A673 (cell line): ENCODE data around the gene ABR. TPM values are rescaled to one million over a fixed set of nuclear protein-coding genes. Genes with fewer than 3 reads are reported as not detected.

Experiments
- BruUV-seq: library from RNA; stranded (reverse); fragments of 400-500 nt; replicated peaks from 2 replicates; lab custom pipeline; 2021; lab: Mats Ljungman, UMichigan
- CTCF ChIA-PET: fragments of 300-600 bp; sonication (Branson Sonifier 250); formaldehyde crosslinking; loops from one replicate; lab custom pipeline; 2022; ENCODE audit warnings: antibody characterized with exemption; lab: Charles Lee
- POLR2A ChIA-PET: fragments of 300-600 bp; sonication (Branson Sonifier 250); formaldehyde crosslinking; loops from one replicate; lab custom pipeline; 2022; ENCODE audit warnings: antibody characterized with exemption; ENCODE audit not compliant: low non-redundant PET; lab: Charles Lee
- DNase-seq: peaks from one replicate; pipeline ENCODE4 v3.0.0-alpha.2; 2015; ENCODE audit warnings: low spot score
- H3K27ac ChIP-seq: fragments of 200-600 bp; sonication (generic); 2 replicates; pipeline ENCODE4 v1.5.1; 2016; ENCODE audit warnings: mixed run types, low read depth, mild to moderate bottlenecking, mixed read lengths, antibody characterized with exemption, low read length; ENCODE audit not compliant: poor library complexity, severe bottlenecking
- H3K27me3 ChIP-seq: fragments of 200-600 bp; sonication (generic); replicated peaks from 2 replicates; pipeline ENCODE4 v1.6.1; 2017; ENCODE audit warnings: mixed run types, low read depth, mild to moderate bottlenecking, mixed read lengths, antibody characterized with exemption, low read length; ENCODE audit not compliant: insufficient read depth, poor library complexity
- H3K36me3 ChIP-seq: fragments of 200-600 bp; sonication (generic); 2 replicates; pipeline ENCODE4 v1.6.1; 2016; ENCODE audit warnings: mixed run types, mild to moderate bottlenecking, mixed read lengths, antibody characterized with exemption, low read length; ENCODE audit not compliant: insufficient read depth, poor library complexity, severe bottlenecking
- H3K4me1 ChIP-seq: fragments of 200-600 bp; sonication (generic); 2 replicates; pipeline ENCODE4 v1.6.1; 2017; ENCODE audit warnings: mixed run types, mild to moderate bottlenecking, mixed read lengths, antibody characterized with exemption, low read length; ENCODE audit not compliant: insufficient read depth, poor library complexity, severe bottlenecking
- H3K4me3 ChIP-seq: fragments of 200-600 bp; sonication (generic); 2 replicates; pipeline ENCODE4 v1.5.1; 2016; ENCODE audit warnings: low read depth, mixed run types, mild to moderate bottlenecking, mixed read lengths, low read length; ENCODE audit not compliant: poor library complexity, severe bottlenecking
- H3K9me3 ChIP-seq: fragments of 200-600 bp; sonication (generic); 2 replicates; pipeline ENCODE4 v1.6.1; 2016; ENCODE audit warnings: mixed run types, low read depth, mild to moderate bottlenecking, mixed read lengths, antibody characterized with exemption, low read length; ENCODE audit not compliant: poor library complexity, severe bottlenecking
- EZH2 ChIP-seq: fragments of 200-600 bp; sonication (generic); IDR thresholded peaks from 2 replicates; pipeline ENCODE4 v1.6.1; 2017; ENCODE audit warnings: borderline replicate concordance, low read depth, mild to moderate bottlenecking, mixed read lengths, antibody characterized with exemption, low read length; ENCODE audit not compliant: poor library complexity, severe bottlenecking
- intact Hi-C: fragments of 100-400 bp; cut with micrococcal nuclease; formaldehyde crosslinking; loops from one replicate; pipeline ENCODE4 v1.10.0; 2022; ENCODE audit not compliant: unreplicated experiment
- total RNA-seq: library from RNA; stranded (reverse); gene quantifications from 2 replicates; pipeline ENCODE4 v1.2.3, GENCODE V29; 2021
- TF ChIP-seq, protein P1 (sequence below): fragments of 300-800, 200-600 bp; sonication (generic); conservative IDR thresholded peaks from 2 replicates; pipeline ENCODE4 v1.5.1; 2017; ENCODE audit warnings: low read depth, mild to moderate bottlenecking, antibody characterized with exemption, low read length, moderate library complexity, mixed read lengths

The ABR gene
- total RNA-seq, 1 experiment from 2014 or later: 47.6 TPM

DNA sequence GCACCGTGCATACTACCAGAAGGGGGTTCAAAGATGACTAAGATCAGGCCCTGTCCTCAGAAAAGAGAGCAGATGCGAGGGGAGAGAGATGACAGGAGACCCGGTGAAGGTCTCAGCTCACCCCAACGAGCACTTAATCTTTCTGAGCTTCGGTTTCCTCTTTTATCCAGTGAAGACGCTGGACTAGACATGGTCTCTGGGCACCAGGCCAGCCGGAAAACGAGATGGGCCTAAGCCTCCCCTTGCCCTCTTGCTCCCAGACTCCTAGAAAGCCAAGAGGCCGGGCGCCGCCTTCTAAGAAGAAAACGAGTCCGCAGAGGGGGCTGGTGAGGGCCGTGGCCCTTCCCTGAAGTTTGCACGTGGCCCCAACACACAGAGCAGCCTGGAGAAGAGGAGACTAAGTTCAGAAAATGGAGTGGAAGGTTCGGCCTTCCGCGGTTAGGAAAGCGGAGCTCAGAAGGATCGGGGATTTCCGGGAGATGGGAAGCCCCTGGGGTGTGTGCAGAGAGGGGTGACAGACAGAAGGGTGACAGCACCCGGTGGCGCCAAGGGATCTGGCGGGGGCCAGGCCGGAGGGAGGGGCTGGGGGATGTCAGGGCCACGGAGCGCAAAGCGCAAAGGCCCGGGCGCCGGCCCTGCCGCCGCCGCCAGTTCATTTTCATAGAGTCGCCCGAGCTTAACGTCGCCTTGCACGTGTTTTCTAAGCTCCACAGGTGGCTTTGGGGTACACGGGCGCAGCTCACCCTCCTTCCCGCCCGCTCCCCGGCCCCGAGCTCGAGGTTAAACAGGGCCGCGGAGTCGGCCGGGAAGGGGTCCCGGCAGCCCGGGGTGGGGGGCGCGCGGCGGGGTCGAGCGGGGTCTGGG, 48.4 kb upstream of the ABR start:
- ChIA-PET CTCF (no interaction called here), POLR2A (no interaction called here)
- TF ChIP-seq, protein P1, sequence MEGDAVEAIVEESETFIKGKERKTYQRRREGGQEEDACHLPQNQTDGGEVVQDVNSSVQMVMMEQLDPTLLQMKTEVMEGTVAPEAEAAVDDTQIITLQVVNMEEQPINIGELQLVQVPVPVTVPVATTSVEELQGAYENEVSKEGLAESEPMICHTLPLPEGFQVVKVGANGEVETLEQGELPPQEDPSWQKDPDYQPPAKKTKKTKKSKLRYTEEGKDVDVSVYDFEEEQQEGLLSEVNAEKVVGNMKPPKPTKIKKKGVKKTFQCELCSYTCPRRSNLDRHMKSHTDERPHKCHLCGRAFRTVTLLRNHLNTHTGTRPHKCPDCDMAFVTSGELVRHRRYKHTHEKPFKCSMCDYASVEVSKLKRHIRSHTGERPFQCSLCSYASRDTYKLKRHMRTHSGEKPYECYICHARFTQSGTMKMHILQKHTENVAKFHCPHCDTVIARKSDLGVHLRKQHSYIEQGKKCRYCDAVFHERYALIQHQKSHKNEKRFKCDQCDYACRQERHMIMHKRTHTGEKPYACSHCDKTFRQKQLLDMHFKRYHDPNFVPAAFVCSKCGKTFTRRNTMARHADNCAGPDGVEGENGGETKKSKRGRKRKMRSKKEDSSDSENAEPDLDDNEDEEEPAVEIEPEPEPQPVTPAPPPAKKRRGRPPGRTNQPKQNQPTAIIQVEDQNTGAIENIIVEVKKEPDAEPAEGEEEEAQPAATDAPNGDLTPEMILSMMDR: no peak
- peak; percentile 45 for TF ChIP-seq EZH2
- H3K4me3 ChIP-seq: no peak overlapping the region
- H3K27ac ChIP-seq: no peak overlapping the region
- no TSS peak for BruUV-seq
- peaks cover 12% of the 10 kb centered on the region for H3K4me1 ChIP-seq
- H3K36me3 ChIP-seq: no peaks in the 10 kb centered on the region
- intact Hi-C loops: no loop called here
- H3K27me3 ChIP-seq: peaks cover 46% of the 10 kb centered on the region
- DNase-seq: no peak
- H3K9me3 ChIP-seq: no peaks in the 10 kb centered on the region

DNA sequence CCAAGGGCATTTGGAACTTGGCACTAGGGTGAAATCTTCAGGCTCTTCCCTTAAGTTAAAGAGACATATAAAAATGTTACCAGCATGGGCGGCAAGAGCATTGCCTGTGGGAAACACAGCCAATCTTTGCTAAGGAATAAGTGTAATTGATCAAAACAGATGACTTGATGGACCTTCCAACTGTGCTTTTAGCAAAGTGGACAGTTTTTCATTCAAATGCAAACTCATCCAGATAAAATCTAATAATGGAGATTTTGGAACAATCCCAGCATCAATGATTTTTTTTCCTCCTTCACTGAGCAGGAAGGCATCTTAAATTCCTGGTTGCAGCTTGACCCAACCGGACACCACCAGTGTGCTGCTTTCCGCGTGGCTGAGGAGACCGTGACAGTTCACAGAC, 47.6 kb upstream of the ABR start:
- Histone ChIP-seq H3K4me1 (peaks cover 12% of the 10 kb centered on the region), H3K27ac (no peak overlapping the region), H3K27me3 (peaks cover 46% of the 10 kb centered on the region), H3K4me3 (no peak overlapping the region), H3K36me3 (no peaks in the 10 kb centered on the region), H3K9me3 (no peaks in the 10 kb centered on the region)
- ChIA-PET CTCF (no interaction called here), POLR2A (no interaction called here)
- TF ChIP-seq EZH2: no peak
- TF ChIP-seq, protein P1: no peak
- intact Hi-C loops: no loop called here
- no peak for DNase-seq
- no TSS peak for BruUV-seq

DNA sequence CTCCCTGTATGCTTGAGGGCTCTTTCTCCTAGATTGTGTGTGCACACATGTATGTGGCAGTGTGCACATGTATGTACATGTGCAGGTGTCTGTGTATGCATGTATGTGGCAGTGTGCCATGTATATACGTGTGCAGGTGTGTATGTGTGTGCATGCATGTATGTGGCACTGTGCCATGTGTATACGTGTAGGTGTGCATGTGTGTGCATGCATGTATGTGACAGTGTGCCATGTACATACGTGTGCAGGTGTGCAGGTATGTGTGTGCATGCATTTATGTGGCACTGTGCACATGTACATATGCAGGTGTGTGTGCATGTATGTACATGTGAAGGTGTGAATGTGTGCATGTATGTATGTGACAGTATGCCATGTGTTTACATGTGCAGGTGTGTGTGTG, 46.5 kb upstream of the ABR start:
- intact Hi-C loops: no loop called here
- Histone ChIP-seq H3K4me1 (peaks cover 12% of the 10 kb centered on the region), H3K27me3 (peaks cover 39% of the 10 kb centered on the region), H3K4me3 (no peak overlapping the region), H3K27ac (no peak overlapping the region), H3K36me3 (no peaks in the 10 kb centered on the region), H3K9me3 (no peaks in the 10 kb centered on the region)
- ChIA-PET CTCF (no interaction called here), POLR2A (no interaction called here)
- no peak for TF ChIP-seq EZH2
- TF ChIP-seq, protein P1: no peak
- no TSS peak for BruUV-seq
- no peak for DNase-seq
